Peyer's patch (tissue), 4 donors: ENCODE results near the gene EFCAB5.

ENCODE experiments used
- POLR2A ChIP-seq, 2 donors: fragments of 450-650 bp; IDR thresholded peaks; one replicate each; pipeline ENCODE4 v1.5.1; 2017; ENCODE audit warnings: antibody characterized with exemption in 2 of 2, mild to moderate bottlenecking in 2 of 2, moderate library complexity in 2 of 2
- TF ChIP-seq, protein P1 (sequence below), 6 experiments: fragments of 450-650 bp in 4 of 6; fragments of 200-600 bp in 2 of 6; sonication (generic) in 1 of 6; IDR thresholded peaks; one replicate each; pipeline ENCODE4 v1.5.1; 2017 to 2019; ENCODE audit warnings: antibody characterized with exemption in 6 of 6, mild to moderate bottlenecking in 3 of 6, moderate library complexity in 1 of 6

DNA sequence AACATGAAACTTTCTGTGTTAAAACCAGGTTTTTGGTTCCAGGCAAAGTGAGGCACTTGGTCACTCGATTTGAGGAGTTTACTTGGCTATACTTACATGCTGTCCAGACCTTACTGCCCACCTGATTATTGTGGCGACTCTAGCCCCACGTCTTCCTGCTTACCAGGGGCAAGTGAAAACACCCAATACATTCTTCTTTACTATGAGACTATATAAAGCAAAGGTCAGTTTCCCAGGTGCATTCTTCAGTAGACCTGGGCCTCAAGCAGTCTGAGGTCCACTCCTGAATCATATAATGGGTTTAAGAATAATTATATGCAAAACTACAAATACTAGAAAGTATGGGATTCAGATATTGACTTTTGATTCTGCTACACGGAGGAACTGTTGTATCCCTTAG, 86.2 kb downstream of the EFCAB5 start:
- no peak for TF ChIP-seq POLR2A (IDR thresholded peaks at IDR 0.05)
- TF ChIP-seq, protein P1, sequence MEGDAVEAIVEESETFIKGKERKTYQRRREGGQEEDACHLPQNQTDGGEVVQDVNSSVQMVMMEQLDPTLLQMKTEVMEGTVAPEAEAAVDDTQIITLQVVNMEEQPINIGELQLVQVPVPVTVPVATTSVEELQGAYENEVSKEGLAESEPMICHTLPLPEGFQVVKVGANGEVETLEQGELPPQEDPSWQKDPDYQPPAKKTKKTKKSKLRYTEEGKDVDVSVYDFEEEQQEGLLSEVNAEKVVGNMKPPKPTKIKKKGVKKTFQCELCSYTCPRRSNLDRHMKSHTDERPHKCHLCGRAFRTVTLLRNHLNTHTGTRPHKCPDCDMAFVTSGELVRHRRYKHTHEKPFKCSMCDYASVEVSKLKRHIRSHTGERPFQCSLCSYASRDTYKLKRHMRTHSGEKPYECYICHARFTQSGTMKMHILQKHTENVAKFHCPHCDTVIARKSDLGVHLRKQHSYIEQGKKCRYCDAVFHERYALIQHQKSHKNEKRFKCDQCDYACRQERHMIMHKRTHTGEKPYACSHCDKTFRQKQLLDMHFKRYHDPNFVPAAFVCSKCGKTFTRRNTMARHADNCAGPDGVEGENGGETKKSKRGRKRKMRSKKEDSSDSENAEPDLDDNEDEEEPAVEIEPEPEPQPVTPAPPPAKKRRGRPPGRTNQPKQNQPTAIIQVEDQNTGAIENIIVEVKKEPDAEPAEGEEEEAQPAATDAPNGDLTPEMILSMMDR (IDR thresholded peaks at IDR 0.05): no peak
